H9 (cell line): ENCODE measurements around the gene HS3ST3B1. TPM values are rescaled to one million over a fixed set of nuclear protein-coding genes. Genes with fewer than 3 reads are reported as not detected.

ENCODE experiments used
- DNase-seq: peaks from one replicate; pipeline ENCODE4 v3.0.0-alpha.2; 2017
- H2AFZ ChIP-seq: one replicate; pipeline ENCODE4 v1.6.1; 2013; ENCODE audit warnings: mild to moderate bottlenecking, low read length, control low read depth, moderate library complexity
- H2AK5ac ChIP-seq: 2 replicates; pipeline ENCODE4 v1.6.1; 2013; ENCODE audit warnings: low read length, control low read depth, mixed read lengths; ENCODE audit not compliant: insufficient read length
- H2BK120ac ChIP-seq: one replicate; pipeline ENCODE4 v1.6.1; 2013; ENCODE audit warnings: low read depth, mild to moderate bottlenecking, low read length, control low read depth, inconsistent platforms; ENCODE audit not compliant: poor library complexity, severe bottlenecking
- H2BK12ac ChIP-seq: 2 replicates; pipeline ENCODE4 v1.6.1; 2013; ENCODE audit warnings: low read length, control low read depth, mixed read lengths, low read depth; ENCODE audit not compliant: insufficient read length
- H2BK15ac ChIP-seq: 2 replicates; pipeline ENCODE4 v1.6.1; 2013; ENCODE audit warnings: low read depth, low read length, control low read depth
- H2BK20ac ChIP-seq: one replicate; pipeline ENCODE4 v1.6.1; 2013; ENCODE audit warnings: low read depth, mild to moderate bottlenecking, low read length, control low read depth, inconsistent platforms; ENCODE audit not compliant: poor library complexity, severe bottlenecking
- H2BK5ac ChIP-seq: 2 replicates; pipeline ENCODE4 v1.6.1; 2013; ENCODE audit warnings: low read length, control low read depth, mixed read lengths; ENCODE audit not compliant: insufficient read length
- H3K14ac ChIP-seq: 2 replicates; pipeline ENCODE4 v1.6.1; 2013; ENCODE audit warnings: low read length, control low read depth; ENCODE audit not compliant: insufficient read depth
- H3K18ac ChIP-seq: 2 replicates; pipeline ENCODE4 v1.6.1; 2013; ENCODE audit warnings: low read depth, mild to moderate bottlenecking, mixed read lengths, low read length, control low read depth; ENCODE audit not compliant: insufficient read length
- H3K23ac ChIP-seq: 2 replicates; pipeline ENCODE4 v1.6.1; 2013; ENCODE audit warnings: low read length, control low read depth, mixed read lengths, low read depth; ENCODE audit not compliant: insufficient read length
- H3K23me2 ChIP-seq: 2 replicates; pipeline ENCODE4 v1.6.1; 2013; ENCODE audit warnings: low read depth, mild to moderate bottlenecking, mixed read lengths, low read length, control low read depth; ENCODE audit not compliant: insufficient read length, poor library complexity, severe bottlenecking
- H3K27ac ChIP-seq: 2 replicates; pipeline ENCODE4 v1.5.1; 2013; ENCODE audit warnings: low read length, control low read depth, mixed read lengths, low read depth; ENCODE audit not compliant: insufficient read length
- H3K27me3 ChIP-seq: 2 replicates; pipeline ENCODE4 v1.6.1; 2013; ENCODE audit warnings: low read length, control low read depth, inconsistent platforms; ENCODE audit not compliant: insufficient read depth
- H3K4ac ChIP-seq: 2 replicates; pipeline ENCODE4 v1.6.1; 2013; ENCODE audit warnings: low read depth, mild to moderate bottlenecking, control low read depth, inconsistent platforms, low read length, moderate library complexity
- H3K4me1 ChIP-seq: 2 replicates; pipeline ENCODE4 v1.6.1; 2013; ENCODE audit warnings: low read length, control low read depth, inconsistent platforms; ENCODE audit not compliant: insufficient read depth
- H3K4me2 ChIP-seq: 2 replicates; pipeline ENCODE4 v1.6.1; 2013; ENCODE audit warnings: low read length, control low read depth, mixed read lengths; ENCODE audit not compliant: insufficient read length, insufficient read depth
- H3K56ac ChIP-seq: 2 replicates; pipeline ENCODE4 v1.6.1; 2013; ENCODE audit warnings: low read depth, mild to moderate bottlenecking, mixed read lengths, low read length, control low read depth; ENCODE audit not compliant: insufficient read length
- H3K79me1 ChIP-seq: 2 replicates; pipeline ENCODE4 v1.6.1; 2013; ENCODE audit warnings: low read depth, mild to moderate bottlenecking, moderate library complexity, low read length, control low read depth, inconsistent platforms; ENCODE audit not compliant: insufficient read depth, poor library complexity, severe bottlenecking
- H3K79me2 ChIP-seq: 2 replicates; pipeline ENCODE4 v1.6.1; 2013; ENCODE audit warnings: low read length, control low read depth, inconsistent platforms; ENCODE audit not compliant: insufficient read depth
- H3K9ac ChIP-seq: 2 replicates; pipeline ENCODE4 v1.6.1; 2013; ENCODE audit warnings: low read length, control low read depth, mixed read lengths; ENCODE audit not compliant: insufficient read length; ENCODE audit errors: extremely low read depth
- H3K9me3 ChIP-seq: one replicate; pipeline ENCODE4 v1.6.1; 2013; ENCODE audit warnings: low read depth, low read length, inconsistent platforms; ENCODE audit not compliant: control insufficient read depth
- H3T11ph ChIP-seq: one replicate; pipeline ENCODE4 v1.6.1; 2013; ENCODE audit warnings: mild to moderate bottlenecking, low read length, control low read depth, inconsistent platforms
- H4K20me1 ChIP-seq: one replicate; pipeline ENCODE4 v1.6.1; 2013; ENCODE audit not compliant: control insufficient read depth, insufficient read length, insufficient read depth
- H4K5ac ChIP-seq: 2 replicates; pipeline ENCODE4 v1.6.1; 2013; ENCODE audit warnings: low read depth, mild to moderate bottlenecking, mixed read lengths, low read length, control low read depth; ENCODE audit not compliant: insufficient read length
- H4K8ac ChIP-seq: replicated peaks from 2 replicates; pipeline ENCODE4 v1.6.1; 2013; ENCODE audit warnings: low read length, control low read depth, mixed read lengths, low read depth; ENCODE audit not compliant: insufficient read length
- H4K91ac ChIP-seq: 2 replicates; pipeline ENCODE4 v1.6.1; 2013; ENCODE audit warnings: low read depth, mild to moderate bottlenecking, moderate library complexity, mixed read lengths, low read length, control low read depth; ENCODE audit not compliant: insufficient read length
- H3K27ac Mint-ChIP-seq, 3 experiments: 2 replicates in 2 of 3; 3 replicates in 1 of 3; pipeline ENCODE4 v1.8.0; 2020 to 2021; ENCODE audit warnings: mixed read lengths in 3 of 3, mild to moderate bottlenecking in 1 of 3, moderate library complexity in 1 of 3
- H3K27me3 Mint-ChIP-seq: 2 replicates; pipeline ENCODE4 v1.8.0; 2021; ENCODE audit warnings: low read depth, mild to moderate bottlenecking, moderate library complexity, mixed read lengths
- H3K36me3 Mint-ChIP-seq, 3 experiments: 2 replicates in 2 of 3; 3 replicates in 1 of 3; pipeline ENCODE4 v1.8.0; 2020 to 2021; ENCODE audit warnings: low read depth in 3 of 3, mixed read lengths in 3 of 3; ENCODE audit not compliant: insufficient read depth in 1 of 3
- H3K4me1 Mint-ChIP-seq, 2 experiments: 2 replicates each; pipeline ENCODE4 v1.8.0; 2020; ENCODE audit warnings: mixed read lengths in 2 of 2
- H3K4me3 Mint-ChIP-seq, 2 experiments: 2 replicates in 1 of 2; 3 replicates in 1 of 2; pipeline ENCODE4 v1.8.0; 2020 to 2021; ENCODE audit warnings: mild to moderate bottlenecking in 2 of 2, mixed read lengths in 2 of 2, moderate library complexity in 1 of 2
- H3K9me3 Mint-ChIP-seq, 2 experiments: 2 replicates in 1 of 2; 3 replicates in 1 of 2; pipeline ENCODE4 v1.8.0; 2020; ENCODE audit warnings: mild to moderate bottlenecking in 2 of 2, mixed read lengths in 2 of 2, moderate library complexity in 1 of 2
- WGBS: extraction: QIAGEN DNeasy Blood & Tissue Kit; methylation state at CpG from one replicate; pipeline ENCODE4 v1.1.7; 2013; ENCODE audit warnings: missing lambda C conversion rate, low lambda C conversion rate, mixed read lengths; ENCODE audit not compliant: insufficient read length; ENCODE audit errors: extremely low coverage; 5-methylcytosine and 5-hydroxymethylcytosine counted together
- total RNA-seq: library from RNA; stranded (reverse); gene quantifications from 2 replicates; pipeline ENCODE4 v1.2.1, GENCODE V29; 2021
- TF ChIP-seq, protein P1 (sequence below): fragments of 200-600 bp; sonication (generic); conservative IDR thresholded peaks from 3 replicates; pipeline ENCODE4 v1.8.0; 2021; ENCODE audit warnings: antibody characterized with exemption, mild to moderate bottlenecking

HS3ST3B1 gene
- total RNA-seq, 1 experiment from 2014 or later, result 2.8 TPM

DNA sequence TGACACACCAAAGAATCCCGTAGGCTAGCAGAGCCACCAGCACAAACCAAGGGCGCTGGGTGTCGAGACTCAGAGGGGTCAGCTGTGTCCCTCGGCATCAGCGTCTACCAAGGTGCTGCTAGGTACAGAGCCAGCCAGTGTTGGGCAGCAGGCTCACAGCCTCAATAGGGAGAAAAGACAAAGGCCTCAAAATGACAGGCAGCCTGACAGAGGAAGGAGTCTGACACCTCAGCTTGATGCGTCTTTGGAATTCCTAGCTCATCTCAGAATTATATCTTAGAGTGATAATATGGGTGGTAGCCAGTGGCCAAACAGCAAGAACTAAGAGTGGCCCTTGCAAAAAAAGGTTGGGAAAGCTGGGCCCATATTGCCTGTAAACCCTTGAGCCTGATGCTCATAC, 45.9 kb downstream of the HS3ST3B1 start:
- Histone ChIP-seq H3K27me3 (no peaks in the 10 kb centered on the region), H2BK15ac (no peak overlapping the region), H3K18ac (no peak overlapping the region), H3K4me2 (no peak overlapping the region), H3K27ac (no peak overlapping the region), H2AK5ac (no peak overlapping the region), H2BK20ac (no peak overlapping the region), H2BK120ac (no peak overlapping the region), H3K4ac (no peak overlapping the region), H3K4me1 (peaks cover under 1% of the 10 kb centered on the region; the same call in 1 of the 2 replicates), H3T11ph (no peak overlapping the region), H3K79me1 (no peaks in the 10 kb centered on the region), H4K20me1 (no peaks in the 10 kb centered on the region), H2AFZ (no peak overlapping the region), H3K9ac (no peak overlapping the region), H3K9me3 (no peaks in the 10 kb centered on the region), H4K91ac (no peak overlapping the region), H3K56ac (no peak overlapping the region), H2BK5ac (no peak overlapping the region), H4K8ac (no peak overlapping the region), H3K14ac (no peak overlapping the region), H3K79me2 (no peaks in the 10 kb centered on the region), H3K23ac (no peak overlapping the region), H4K5ac (no peak overlapping the region), H2BK12ac (no peak overlapping the region), H3K23me2 (no peaks in the 10 kb centered on the region)
- WGBS, result no CpG with 5 or more reads among the region's 6 CpGs
- Mint-ChIP-seq H3K9me3 (no peaks in the 10 kb centered on the region), H3K27ac (no peak overlapping the region), H3K27me3 (no peaks in the 10 kb centered on the region; the same call in 1 of the 2 replicates), H3K4me1 (peaks cover 8 to 10% of the 10 kb centered on the region in 2 experiments), H3K36me3 (peaks cover 0 to 5% (median 4%) of the 10 kb centered on the region in 3 experiments; a peak in 3 of 7 replicates), H3K4me3 (no peak overlapping the region)
- TF ChIP-seq, protein P1, sequence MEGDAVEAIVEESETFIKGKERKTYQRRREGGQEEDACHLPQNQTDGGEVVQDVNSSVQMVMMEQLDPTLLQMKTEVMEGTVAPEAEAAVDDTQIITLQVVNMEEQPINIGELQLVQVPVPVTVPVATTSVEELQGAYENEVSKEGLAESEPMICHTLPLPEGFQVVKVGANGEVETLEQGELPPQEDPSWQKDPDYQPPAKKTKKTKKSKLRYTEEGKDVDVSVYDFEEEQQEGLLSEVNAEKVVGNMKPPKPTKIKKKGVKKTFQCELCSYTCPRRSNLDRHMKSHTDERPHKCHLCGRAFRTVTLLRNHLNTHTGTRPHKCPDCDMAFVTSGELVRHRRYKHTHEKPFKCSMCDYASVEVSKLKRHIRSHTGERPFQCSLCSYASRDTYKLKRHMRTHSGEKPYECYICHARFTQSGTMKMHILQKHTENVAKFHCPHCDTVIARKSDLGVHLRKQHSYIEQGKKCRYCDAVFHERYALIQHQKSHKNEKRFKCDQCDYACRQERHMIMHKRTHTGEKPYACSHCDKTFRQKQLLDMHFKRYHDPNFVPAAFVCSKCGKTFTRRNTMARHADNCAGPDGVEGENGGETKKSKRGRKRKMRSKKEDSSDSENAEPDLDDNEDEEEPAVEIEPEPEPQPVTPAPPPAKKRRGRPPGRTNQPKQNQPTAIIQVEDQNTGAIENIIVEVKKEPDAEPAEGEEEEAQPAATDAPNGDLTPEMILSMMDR, result no peak
- no peak for DNase-seq
